DND-41 (cell line): Measurements from ENCODE around the gene MINDY1.

ENCODE experiments used
- ATAC-seq: fragments of 200-7000 bp; cut with Tn5 transposase; 3 replicates; pipeline ENCODE4 v1.9.1; 2021; ENCODE audit warnings: low read depth; ENCODE audit not compliant: insufficient read depth
- DNase-seq: peaks from one replicate; pipeline ENCODE4 v3.0.0-alpha.2; 2020
- H2AFZ ChIP-seq: 2 replicates; pipeline ENCODE4 v1.6.0; 2012; ENCODE audit warnings: low read depth, low read length
- H3K27ac ChIP-seq: 2 replicates; pipeline ENCODE4 v1.5.1; 2012; ENCODE audit warnings: low read length, inconsistent platforms
- H3K27me3 ChIP-seq: fragments of 200-600 bp; sonication (generic); 2 replicates; pipeline ENCODE4 v1.6.0; 2012; ENCODE audit warnings: low read length, mild to moderate bottlenecking, inconsistent platforms; ENCODE audit not compliant: insufficient read depth, poor library complexity
- H3K36me3 ChIP-seq: 2 replicates; pipeline ENCODE4 v1.5.1; 2012; ENCODE audit warnings: low read length, inconsistent platforms; ENCODE audit not compliant: insufficient read depth
- H3K4me1 ChIP-seq: 2 replicates; pipeline ENCODE4 v1.5.1; 2012; ENCODE audit warnings: mild to moderate bottlenecking, low read length; ENCODE audit not compliant: insufficient read depth
- H3K4me2 ChIP-seq: 2 replicates; pipeline ENCODE4 v1.6.0; 2012; ENCODE audit warnings: mild to moderate bottlenecking, moderate library complexity, low read length, inconsistent platforms; ENCODE audit not compliant: insufficient read depth
- H3K4me3 ChIP-seq, 2 experiments: fragments of 200-600 bp in 1 of 2; shearing (Covaris generic) in 1 of 2; 2 replicates each; pipeline ENCODE4 v1.5.1; 2012 to 2016; ENCODE audit warnings: inconsistent platforms in 2 of 2, low read length in 2 of 2, mild to moderate bottlenecking in 2 of 2, low read depth in 1 of 2, moderate library complexity in 1 of 2
- H3K79me2 ChIP-seq: 2 replicates; pipeline ENCODE4 v1.6.0; 2012; ENCODE audit warnings: low read length, inconsistent platforms; ENCODE audit not compliant: insufficient read depth
- H3K9ac ChIP-seq: 2 replicates; pipeline ENCODE4 v1.6.0; 2012; ENCODE audit warnings: low read depth, mild to moderate bottlenecking, inconsistent platforms, low read length, moderate library complexity
- H3K9me3 ChIP-seq: 2 replicates; pipeline ENCODE4 v1.5.1; 2012; ENCODE audit warnings: low read length, moderate library complexity, mild to moderate bottlenecking, inconsistent platforms; ENCODE audit not compliant: insufficient read depth, severe bottlenecking
- H4K20me1 ChIP-seq: 2 replicates; pipeline ENCODE4 v1.6.0; 2012; ENCODE audit warnings: low read length; ENCODE audit not compliant: insufficient read depth
- CTCF ChIP-seq: IDR thresholded peaks from 2 replicates; pipeline ENCODE4 v1.5.1; 2012; ENCODE audit warnings: borderline replicate concordance, low read length, moderate library complexity, mild to moderate bottlenecking; ENCODE audit not compliant: poor library complexity, severe bottlenecking; ENCODE audit errors: extremely low read depth
- EZH2 ChIP-seq: IDR thresholded peaks from 3 replicates; pipeline ENCODE4 v1.6.1; 2012; ENCODE audit warnings: borderline replicate concordance, low read depth, mild to moderate bottlenecking, moderate library complexity, low read length, inconsistent platforms; ENCODE audit not compliant: severe bottlenecking

Gene MINDY1

GRCh38 chr1:150985179-150985825 is 21.4 kb downstream of the MINDY1 start:
- no peak for ATAC-seq
- no peak overlapping the region for H3K9ac ChIP-seq
- H3K4me1 ChIP-seq, result peaks cover 9% of the 10 kb centered on the region
- no peak for DNase-seq
- H4K20me1 ChIP-seq, result no peaks in the 10 kb centered on the region
- no peaks in the 10 kb centered on the region for H3K27me3 ChIP-seq
- no peak overlapping the region for H3K27ac ChIP-seq
- H2AFZ ChIP-seq, result no peak overlapping the region
- no peaks in the 10 kb centered on the region for H3K79me2 ChIP-seq
- TF ChIP-seq CTCF, result no peak
- TF ChIP-seq EZH2, result no peak
- H3K9me3 ChIP-seq, result no peaks in the 10 kb centered on the region
- no peaks in the 10 kb centered on the region for H3K36me3 ChIP-seq
- H3K4me2 ChIP-seq, result no peak overlapping the region
- H3K4me3 ChIP-seq, result no peak overlapping the region

- H3K4me2 ChIP-seq, result no peak within 1 kb of the TSS
- DNase-seq (no peak), ATAC-seq (no peak)
- no peaks in the 10 kb centered on the region for H3K9me3 ChIP-seq
- H3K4me1 ChIP-seq, result peaks cover 24% of the 10 kb centered on the region
- no peak within 1 kb of the TSS for H2AFZ ChIP-seq
- H4K20me1 ChIP-seq, result no peaks in the 10 kb centered on the region
- H3K27me3 ChIP-seq, result no peaks in the 10 kb centered on the region
- H3K79me2 ChIP-seq, result no peaks in the 10 kb centered on the region
- H3K9ac ChIP-seq, result no peak within 1 kb of the TSS
- no peaks in the 10 kb centered on the region for H3K36me3 ChIP-seq
- H3K27ac ChIP-seq, result no peak within 1 kb of the TSS
- H3K4me3 ChIP-seq, result no peak within 1 kb of the TSS
- TF ChIP-seq CTCF (no peak), EZH2 (no peak)
These were observed 24.6 kb downstream of the MINDY1 start, which contains the start of gene ANXA9 for GRCh38 chr1:150981805-150982712. Gene ANXA9, plus strand, starts transcription at chr1:150982292. Its CDS starts 814 bp downstream, at chr1:150983106.

- Histone ChIP-seq H3K9ac (no peak overlapping the region), H3K27me3 (no peaks in the 10 kb centered on the region), H3K79me2 (no peaks in the 10 kb centered on the region), H4K20me1 (no peaks in the 10 kb centered on the region), H3K27ac (no peak overlapping the region), H3K4me2 (no peak overlapping the region), H3K4me1 (peaks cover 24% of the 10 kb centered on the region), H2AFZ (no peak overlapping the region), H3K9me3 (no peaks in the 10 kb centered on the region), H3K36me3 (no peaks in the 10 kb centered on the region), H3K4me3 (no peak overlapping the region)
- ATAC-seq (peak; percentile 64), DNase-seq (peak; percentile 64)
- no peak for TF ChIP-seq CTCF
- TF ChIP-seq EZH2, result no peak
These were observed 25.4 kb downstream of the MINDY1 start for GRCh38 chr1:150981177-150981804.
